HCT116 (cell line): Measurements from ENCODE around the gene DAAM1. TPM values are rescaled to one million over a fixed set of nuclear protein-coding genes. Genes with fewer than 3 reads are reported as not detected.

Experiments used
- ATAC-seq: fragments of 200-7000 bp; cut with Tn5 transposase; 2 replicates; pipeline ENCODE4 v1.9.1; 2020; ENCODE audit warnings: mild to moderate bottlenecking, moderate library complexity
- BruUV-seq: library from RNA; stranded (reverse); fragments of 400-500 nt; replicated peaks from 2 replicates; lab custom pipeline; 2021; lab: Mats Ljungman, UMichigan
- CTCF ChIA-PET: fragments of 300-600 bp; sonication (Branson Sonifier 250); formaldehyde crosslinking; loops from one replicate; lab custom pipeline; 2021; ENCODE audit warnings: antibody characterized with exemption; lab: Charles Lee
- POLR2A ChIA-PET: fragments of 300-600, 350-600 bp; sonication (Branson Sonifier 250); formaldehyde crosslinking; loops from one replicate; lab custom pipeline; 2021; ENCODE audit warnings: antibody characterized with exemption; lab: Charles Lee
- RAD21 ChIA-PET, 2 experiments: fragments of 300-600 bp; sonication (Branson Sonifier 250); formaldehyde crosslinking; loops; one replicate each; lab custom pipeline; 2023; ENCODE audit warnings: low total read pairs in 2 of 2; ENCODE audit not compliant: uncharacterized antibody in 2 of 2, unreplicated experiment in 2 of 2, low non-redundant PET in 1 of 2; lab: Charles Lee
- DNase-seq: peaks from one replicate; pipeline ENCODE4 v3.0.0-alpha.2; 2010; ENCODE audit warnings: low read depth, low spot score
- H2AFZ ChIP-seq: fragments of 200-600 bp; shearing (Covaris generic), sonication (generic); 2 replicates; pipeline ENCODE4 v1.6.1; 2017; ENCODE audit warnings: low read depth, mixed run types, mixed read lengths, antibody characterized with exemption, low read length; ENCODE audit not compliant: poor library complexity, severe bottlenecking
- H3K27ac ChIP-seq: 2 replicates; pipeline ENCODE4 v1.5.1; 2012; ENCODE audit warnings: low read depth, low read length
- H3K27me3 ChIP-seq: fragments of 200-600 bp; sonication (generic); 2 replicates; pipeline ENCODE4 v1.6.1; 2016; ENCODE audit warnings: mixed run types, low read length, mixed read lengths; ENCODE audit not compliant: insufficient read depth
- H3K36me3 ChIP-seq, 2 experiments: fragments of 200-500 bp in 1 of 2; fragments of 200-600 bp in 1 of 2; sonication (Bioruptor generic) in 1 of 2; sonication (generic) in 1 of 2; 2 replicates each; pipeline versions ENCODE4 v1.5.1 to v1.6.1; 2014 to 2016; ENCODE audit warnings: low read length in 2 of 2, inconsistent platforms in 1 of 2, mixed read lengths in 1 of 2, mixed run types in 1 of 2; ENCODE audit not compliant: insufficient read depth in 2 of 2, control insufficient read depth in 1 of 2
- H3K4me1 ChIP-seq, 2 experiments: fragments of 200-600 bp in 1 of 2; sonication (generic) in 1 of 2; 2 replicates each; pipeline versions ENCODE4 v1.5.1 to v1.6.1; 2012 to 2017; ENCODE audit warnings: low read length in 2 of 2, inconsistent platforms in 1 of 2, mild to moderate bottlenecking in 1 of 2, mixed read lengths in 1 of 2, mixed run types in 1 of 2, moderate library complexity in 1 of 2; ENCODE audit not compliant: insufficient read depth in 2 of 2, control insufficient read depth in 1 of 2
- H3K4me2 ChIP-seq: fragments of 200-600 bp; sonication (generic); 2 replicates; pipeline ENCODE4 v1.6.1; 2017; ENCODE audit warnings: mixed run types, low read length, mixed read lengths
- H3K4me3 ChIP-seq, 2 experiments: fragments of 200-600 bp in 1 of 2; sonication (generic) in 1 of 2; replicated peaks in 1 of 2; 2 replicates each; pipeline ENCODE4 v1.5.1; 2011 to 2016; ENCODE audit warnings: low read length in 2 of 2, control low read depth in 1 of 2, low read depth in 1 of 2, mild to moderate bottlenecking in 1 of 2, mixed read lengths in 1 of 2, mixed run types in 1 of 2
- H3K79me2 ChIP-seq: fragments of 200-600 bp; sonication (generic); 2 replicates; pipeline ENCODE4 v1.6.1; 2017; ENCODE audit warnings: mild to moderate bottlenecking, mixed run types, low read length, moderate library complexity, mixed read lengths; ENCODE audit not compliant: insufficient read depth
- H3K9ac ChIP-seq: fragments of 200-600 bp; sonication (generic); 2 replicates; pipeline ENCODE4 v1.6.1; 2016; ENCODE audit warnings: low read length, mixed read lengths
- H3K9me2 ChIP-seq: fragments of 200-600 bp; sonication (generic), shearing (Covaris generic); 2 replicates; pipeline ENCODE4 v1.6.1; 2017; ENCODE audit warnings: mixed run types, mild to moderate bottlenecking, moderate library complexity; ENCODE audit not compliant: insufficient read depth
- H3K9me3 ChIP-seq, 2 experiments: fragments of 200-500 bp in 1 of 2; fragments of 200-600 bp in 1 of 2; sonication (Bioruptor generic) in 1 of 2; sonication (generic) in 1 of 2; 2 replicates each; pipeline ENCODE4 v1.6.1; 2014 to 2017; ENCODE audit warnings: low read length in 2 of 2, mixed read lengths in 2 of 2, inconsistent platforms in 1 of 2, low read depth in 1 of 2, mild to moderate bottlenecking in 1 of 2, mixed run types in 1 of 2, moderate library complexity in 1 of 2; ENCODE audit not compliant: control insufficient read depth in 1 of 2, insufficient read depth in 1 of 2
- H4K20me1 ChIP-seq: fragments of 200-600 bp; sonication (generic), shearing (Covaris generic); 2 replicates; pipeline ENCODE4 v1.6.1; 2017; ENCODE audit warnings: mixed run types, mild to moderate bottlenecking, moderate library complexity; ENCODE audit not compliant: insufficient read depth
- CEBPB ChIP-seq: IDR thresholded peaks from 2 replicates; pipeline ENCODE4 v1.6.1; 2012; ENCODE audit warnings: low read depth
- EGR1 ChIP-seq: IDR thresholded peaks from 2 replicates; pipeline ENCODE4 v1.6.1; 2012; ENCODE audit warnings: low read depth
- ELF1 ChIP-seq: IDR thresholded peaks from 2 replicates; pipeline ENCODE4 v1.6.1; 2012; ENCODE audit warnings: low read depth, borderline replicate concordance
- EZH2 ChIP-seq: fragments of 200-600 bp; sonication (generic); IDR thresholded peaks from 2 replicates; pipeline ENCODE4 v1.6.1; 2017; ENCODE audit warnings: antibody characterized with exemption, mixed run types
- EZH2phosphoT487 ChIP-seq: fragments of 200-600 bp; IDR thresholded peaks from 2 replicates; pipeline ENCODE4 v1.6.1; 2018; ENCODE audit warnings: antibody characterized with exemption, borderline replicate concordance
- JUND ChIP-seq: IDR thresholded peaks from 2 replicates; pipeline ENCODE4 v1.6.1; 2012
- POLR2A ChIP-seq: IDR thresholded peaks from 2 replicates; pipeline ENCODE4 v1.7.0; 2011; ENCODE audit warnings: borderline replicate concordance; ENCODE audit not compliant: insufficient read depth, insufficient read length; ENCODE audit errors: extremely low read depth
- POLR2AphosphoS5 ChIP-seq: IDR thresholded peaks from 2 replicates; pipeline ENCODE4 v1.6.1; 2011; ENCODE audit warnings: mild to moderate bottlenecking, low read depth, low read length, moderate library complexity
- RAD21 ChIP-seq: IDR thresholded peaks from 2 replicates; pipeline ENCODE4 v1.6.1; 2012; ENCODE audit warnings: low read depth, mild to moderate bottlenecking
- SIN3A ChIP-seq: IDR thresholded peaks from 2 replicates; pipeline ENCODE4 v1.6.1; 2012; ENCODE audit warnings: low read depth
- SP1 ChIP-seq: IDR thresholded peaks from 2 replicates; pipeline ENCODE4 v1.6.1; 2012; ENCODE audit warnings: low read depth
- SRF ChIP-seq: IDR thresholded peaks from 2 replicates; pipeline ENCODE4 v1.6.1; 2012; ENCODE audit warnings: low read depth
- TCF7L2 ChIP-seq: IDR thresholded peaks from 2 replicates; pipeline ENCODE4 v1.7.0; 2011; ENCODE audit warnings: borderline replicate concordance, inconsistent platforms; ENCODE audit not compliant: insufficient read depth, insufficient read length; ENCODE audit errors: extremely low read depth
- YY1 ChIP-seq: IDR thresholded peaks from 2 replicates; pipeline ENCODE4 v1.6.1; 2011; ENCODE audit warnings: low read length, low read depth, moderate library complexity, mild to moderate bottlenecking; ENCODE audit not compliant: insufficient replicate concordance; ENCODE audit errors: extremely low read depth
- ZFX ChIP-seq: fragments of 450-650 bp; IDR thresholded peaks from 2 replicates; pipeline ENCODE4 v1.6.1; 2017
- ZNF274 ChIP-seq: fragments of 200-500 bp; sonication (Bioruptor generic); IDR thresholded peaks from 2 replicates; pipeline ENCODE4 v1.6.1; 2014; ENCODE audit warnings: mild to moderate bottlenecking, low read depth, low read length, inconsistent platforms
- intact Hi-C: fragments of 100-400 bp; cut with micrococcal nuclease; formaldehyde crosslinking; loops from 2 replicates; pipeline ENCODE4 v1.10.0; 2022
- total RNA-seq: library from RNA; stranded (reverse); gene quantifications from one replicate; pipeline ENCODE4 v1.2.1, GENCODE V29; 2021; ENCODE audit not compliant: unreplicated experiment
- TF ChIP-seq, protein P1 (sequence below): IDR thresholded peaks from 2 replicates; pipeline ENCODE4 v1.6.1; 2012
- TF ChIP-seq, protein P2 (sequence below), 3 experiments: fragments of 200-600 bp in 1 of 3; sonication (generic) in 1 of 3; IDR thresholded peaks in 2 of 3; conservative IDR thresholded peaks in 1 of 3; 2 replicates each; pipeline ENCODE4 v1.5.1; 2012 to 2017; ENCODE audit warnings: low read depth in 2 of 3, low read length in 2 of 3, antibody characterized with exemption in 1 of 3, borderline replicate concordance in 1 of 3, control low read depth in 1 of 3, mild to moderate bottlenecking in 1 of 3, mixed read lengths in 1 of 3, mixed run types in 1 of 3, moderate library complexity in 1 of 3; ENCODE audit not compliant: insufficient read depth in 1 of 3
- TF ChIP-seq, protein P3 (sequence below): IDR thresholded peaks from 2 replicates; pipeline ENCODE4 v1.6.1; 2012

The DAAM1 gene
- total RNA-seq, 1 experiment from 2014 or later, result 10.7 TPM

DNA sequence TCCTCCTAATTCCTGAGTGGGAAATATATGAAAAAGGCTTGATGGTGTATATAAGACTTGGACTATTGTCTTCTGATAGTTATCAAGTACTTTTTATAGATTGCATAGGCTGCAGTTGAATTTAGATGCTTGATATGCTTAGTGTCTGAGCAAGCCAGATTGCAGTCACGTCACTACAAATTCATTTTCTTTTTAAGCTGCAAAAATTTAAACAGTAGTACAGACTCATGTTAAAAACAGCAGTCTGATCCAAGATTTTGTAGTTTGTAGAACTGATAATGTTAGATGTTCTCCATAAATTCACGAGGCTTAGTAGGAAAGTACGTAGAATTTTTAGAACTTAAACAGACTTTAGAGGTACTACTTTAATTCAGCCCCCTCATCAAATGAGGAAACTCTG, 150.3 kb downstream of the DAAM1 start:
- no peak overlapping the region for H3K9ac ChIP-seq
- no peak overlapping the region for H3K4me3 ChIP-seq
- ChIA-PET POLR2A (no interaction called here), RAD21 (no interaction called here), CTCF (no interaction called here)
- intact Hi-C loops, result no loop called here
- H3K9me2 ChIP-seq, result no peaks in the 10 kb centered on the region
- ATAC-seq, result no peak
- H3K9me3 ChIP-seq, result no peaks in the 10 kb centered on the region
- no peak overlapping the region for H3K4me2 ChIP-seq
- BruUV-seq, result no TSS peak
- no peaks in the 10 kb centered on the region for H3K36me3 ChIP-seq
- peaks cover 21 to 24% of the 10 kb centered on the region in 2 experiments for H3K4me1 ChIP-seq
- no peak for DNase-seq
- no peak overlapping the region for H3K27ac ChIP-seq
- no peak overlapping the region for H2AFZ ChIP-seq
- H3K79me2 ChIP-seq, result no peaks in the 10 kb centered on the region
- no peaks in the 10 kb centered on the region for H3K27me3 ChIP-seq
- H4K20me1 ChIP-seq, result no peaks in the 10 kb centered on the region
- TF ChIP-seq YY1, result no peak
- TF ChIP-seq CEBPB, result no peak
- TF ChIP-seq, protein P1, sequence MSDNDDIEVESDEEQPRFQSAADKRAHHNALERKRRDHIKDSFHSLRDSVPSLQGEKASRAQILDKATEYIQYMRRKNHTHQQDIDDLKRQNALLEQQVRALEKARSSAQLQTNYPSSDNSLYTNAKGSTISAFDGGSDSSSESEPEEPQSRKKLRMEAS, result no peak

DNA sequence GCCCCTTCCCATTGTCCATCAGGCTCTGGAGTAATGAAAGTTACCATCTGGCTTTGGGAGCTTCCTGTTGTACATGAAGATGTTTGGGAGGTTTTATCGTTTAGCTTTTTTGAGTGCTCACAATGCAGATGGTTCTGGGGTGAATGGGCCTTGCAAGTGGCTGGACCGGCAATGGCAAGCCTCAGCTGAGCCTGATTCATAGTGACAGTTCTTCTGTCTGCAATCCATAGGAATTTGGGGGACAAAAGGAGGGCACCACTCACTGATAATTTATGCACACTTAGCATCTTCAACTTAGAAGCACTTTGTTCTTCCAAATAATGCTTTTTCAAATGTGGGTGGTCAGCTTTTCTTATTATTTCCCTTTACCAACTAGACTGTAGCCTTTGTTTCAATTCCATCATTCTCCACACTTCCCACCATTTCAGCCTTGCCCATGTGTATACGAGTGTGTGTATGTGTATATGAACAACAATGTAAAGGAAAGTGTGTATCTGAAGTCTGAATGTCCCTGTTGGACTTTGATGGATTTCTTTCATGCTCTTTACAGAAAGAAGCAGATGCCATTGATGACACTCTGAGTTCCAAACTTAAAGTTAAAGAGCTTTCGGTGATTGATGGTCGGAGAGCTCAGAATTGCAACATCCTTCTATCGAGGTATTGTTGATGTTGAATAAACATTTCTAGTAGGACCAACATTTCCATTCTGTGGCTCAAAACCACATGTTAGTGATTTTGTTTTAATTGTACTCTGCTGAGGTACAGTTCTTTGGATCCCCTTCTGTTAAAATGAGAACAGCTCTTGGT, 151.3 kb downstream of the DAAM1 start:
- POLR2A ChIA-PET, result no interaction called here
- TF ChIP-seq ZFX (no peak), SRF (no peak), YY1 (no peak), EZH2 (no peak), SP1 (no peak), RAD21 (no peak), POLR2AphosphoS5 (no peak), POLR2A (no peak), EZH2phosphoT487 (no peak), JUND (no peak), SIN3A (no peak), ELF1 (no peak), TCF7L2 (no peak), CEBPB (no peak), EGR1 (no peak), ZNF274 (no peak)
- TF ChIP-seq, protein P2, sequence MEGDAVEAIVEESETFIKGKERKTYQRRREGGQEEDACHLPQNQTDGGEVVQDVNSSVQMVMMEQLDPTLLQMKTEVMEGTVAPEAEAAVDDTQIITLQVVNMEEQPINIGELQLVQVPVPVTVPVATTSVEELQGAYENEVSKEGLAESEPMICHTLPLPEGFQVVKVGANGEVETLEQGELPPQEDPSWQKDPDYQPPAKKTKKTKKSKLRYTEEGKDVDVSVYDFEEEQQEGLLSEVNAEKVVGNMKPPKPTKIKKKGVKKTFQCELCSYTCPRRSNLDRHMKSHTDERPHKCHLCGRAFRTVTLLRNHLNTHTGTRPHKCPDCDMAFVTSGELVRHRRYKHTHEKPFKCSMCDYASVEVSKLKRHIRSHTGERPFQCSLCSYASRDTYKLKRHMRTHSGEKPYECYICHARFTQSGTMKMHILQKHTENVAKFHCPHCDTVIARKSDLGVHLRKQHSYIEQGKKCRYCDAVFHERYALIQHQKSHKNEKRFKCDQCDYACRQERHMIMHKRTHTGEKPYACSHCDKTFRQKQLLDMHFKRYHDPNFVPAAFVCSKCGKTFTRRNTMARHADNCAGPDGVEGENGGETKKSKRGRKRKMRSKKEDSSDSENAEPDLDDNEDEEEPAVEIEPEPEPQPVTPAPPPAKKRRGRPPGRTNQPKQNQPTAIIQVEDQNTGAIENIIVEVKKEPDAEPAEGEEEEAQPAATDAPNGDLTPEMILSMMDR (IDR thresholded peaks at IDR 0.05 in 2 of 3, conservative IDR thresholded peaks at IDR 0.05 in 1 of 3; ENCODE audit: borderline replicate concordance in 1 of 3, insufficient read depth in 1 of 3, low read depth in 2 of 3, low read length in 2 of 3), result no peak
- TF ChIP-seq, protein P3, sequence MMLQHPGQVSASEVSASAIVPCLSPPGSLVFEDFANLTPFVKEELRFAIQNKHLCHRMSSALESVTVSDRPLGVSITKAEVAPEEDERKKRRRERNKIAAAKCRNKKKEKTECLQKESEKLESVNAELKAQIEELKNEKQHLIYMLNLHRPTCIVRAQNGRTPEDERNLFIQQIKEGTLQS, result no peak

More for the DNA sequence above, 151.3 kb downstream of the DAAM1 start:
- Histone ChIP-seq H2AFZ (no peak overlapping the region), H3K27me3 (no peaks in the 10 kb centered on the region), H3K36me3 (no peaks in the 10 kb centered on the region), H3K4me3 (no peak overlapping the region), H3K9ac (no peak overlapping the region), H3K4me2 (no peak overlapping the region), H3K9me3 (no peaks in the 10 kb centered on the region), H3K79me2 (no peaks in the 10 kb centered on the region), H4K20me1 (no peaks in the 10 kb centered on the region), H3K27ac (no peak overlapping the region), H3K9me2 (no peaks in the 10 kb centered on the region), H3K4me1 (peaks cover 25 to 28% of the 10 kb centered on the region in 2 experiments)
- RAD21 ChIA-PET, result no interaction called here
- ATAC-seq, result no peak
- CTCF ChIA-PET, result no interaction called here
- no TSS peak for BruUV-seq
- intact Hi-C loops, result no loop called here
- no peak for DNase-seq
